Endothelial cell of umbilical vein (primary cell): ENCODE data around the gene AURKB.

Experiments
- CTCF ChIP-seq, 2 donors: IDR thresholded peaks; 1 replicate in 1 of 2; 2 replicates in 1 of 2; pipeline ENCODE4 v1.5.1; 2011; ENCODE audit warnings: low read length in 2 of 2, mild to moderate bottlenecking in 2 of 2, moderate library complexity in 2 of 2, control low read depth in 1 of 2, inconsistent platforms in 1 of 2, low read depth in 1 of 2; ENCODE audit not compliant: insufficient read depth in 1 of 2; ENCODE audit errors: extremely low read depth in 1 of 2
- EZH2 ChIP-seq: IDR thresholded peaks from 2 replicates; pipeline ENCODE4 v1.6.1; 2012; ENCODE audit warnings: borderline replicate concordance, low read depth, mild to moderate bottlenecking, moderate library complexity, low read length, inconsistent platforms; ENCODE audit not compliant: severe bottlenecking
- FOS ChIP-seq: IDR thresholded peaks from 2 replicates; pipeline ENCODE4 v1.6.1; 2011; ENCODE audit warnings: mild to moderate bottlenecking, low read length, moderate library complexity, borderline replicate concordance; ENCODE audit not compliant: insufficient read depth
- GATA2 ChIP-seq: IDR thresholded peaks from 2 replicates; pipeline ENCODE4 v1.7.0; 2011; ENCODE audit warnings: low read depth, mild to moderate bottlenecking, moderate library complexity, mixed read lengths, low read length; ENCODE audit not compliant: insufficient read length, insufficient read depth
- JUN ChIP-seq: IDR thresholded peaks from 2 replicates; pipeline ENCODE4 v1.6.1; 2011; ENCODE audit warnings: borderline replicate concordance, low read depth; ENCODE audit not compliant: insufficient read length, insufficient read depth
- MAX ChIP-seq: IDR thresholded peaks from 2 replicates; pipeline ENCODE4 v1.6.1; 2011; ENCODE audit not compliant: insufficient read depth, insufficient read length
- MYC ChIP-seq: IDR thresholded peaks from one replicate; pipeline ENCODE4 v1.6.1; 2011; ENCODE audit warnings: mild to moderate bottlenecking, low read depth, low read length
- POLR2A ChIP-seq: IDR thresholded peaks from 2 replicates; pipeline ENCODE4 v1.6.1; 2012; ENCODE audit warnings: low read depth, mild to moderate bottlenecking, control low read depth, low read length
- POLR2AphosphoS5 ChIP-seq: IDR thresholded peaks from 2 replicates; pipeline ENCODE4 v1.6.1; 2012; ENCODE audit warnings: low read depth, mild to moderate bottlenecking, control low read depth, low read length, moderate library complexity; ENCODE audit not compliant: insufficient read depth

GRCh38 chr17:8187517-8188262 is 22.7 kb downstream of the AURKB start:
- TF ChIP-seq CTCF (IDR thresholded peaks at IDR 0.05; ENCODE audit: extremely low read depth in 1 of 2, insufficient read depth in 1 of 2, low read depth in 1 of 2, low read length in 2 of 2), result no peak
- TF ChIP-seq POLR2A, result no peak
- TF ChIP-seq POLR2AphosphoS5, result no peak
- no peak for TF ChIP-seq EZH2
- TF ChIP-seq MAX, result peak; percentile 89
- TF ChIP-seq MYC, result no peak
- no peak for TF ChIP-seq FOS
- no peak for TF ChIP-seq JUN
- no peak for TF ChIP-seq GATA2
